HG03460 (cell line): ENCODE data around the gene TCEAL5.
"Not testable (repeated sequence)": the region's sequence is repeated elsewhere in the genome, so short reads cannot be mapped to it uniquely, and the experiment has no call there.

ENCODE experiments used
- ATAC-seq: cut with Tn5 transposase; IDR thresholded peaks from one replicate; pipeline ENCODE4 v1.9.1; 2021; ENCODE audit not compliant: unreplicated experiment

TCEAL5 gene, protein sequence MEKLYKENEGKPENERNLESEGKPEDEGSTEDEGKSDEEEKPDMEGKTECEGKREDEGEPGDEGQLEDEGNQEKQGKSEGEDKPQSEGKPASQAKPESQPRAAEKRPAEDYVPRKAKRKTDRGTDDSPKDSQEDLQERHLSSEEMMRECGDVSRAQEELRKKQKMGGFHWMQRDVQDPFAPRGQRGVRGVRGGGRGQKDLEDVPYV

DNA sequence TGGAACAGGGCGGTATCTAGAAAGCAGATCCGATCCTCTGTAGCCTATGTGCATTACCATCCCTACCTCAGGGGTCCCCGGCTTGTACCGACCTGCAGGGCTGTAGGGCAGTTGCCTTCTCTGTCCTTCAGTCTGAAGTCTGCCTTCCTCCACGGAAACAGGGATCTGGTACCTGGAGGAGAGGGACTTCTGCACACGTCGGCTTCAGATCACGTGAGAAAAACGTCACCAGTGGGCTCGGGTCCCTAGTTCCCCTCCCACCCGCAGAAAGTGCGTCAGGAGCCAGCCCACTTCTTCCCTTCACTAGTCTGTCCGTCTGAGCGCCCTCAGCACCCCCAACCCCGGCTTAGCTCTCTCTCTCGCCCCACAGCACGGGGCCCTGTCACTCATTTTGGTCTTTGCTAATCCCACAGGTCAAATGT lies at the start of gene TCEAL5:
Gene TCEAL5, minus strand, starts transcription at position 170 of the 422 bp plus-strand sequence. CDS start 2,187 bp downstream, outside the sequence.
- ATAC-seq: no peak

DNA sequence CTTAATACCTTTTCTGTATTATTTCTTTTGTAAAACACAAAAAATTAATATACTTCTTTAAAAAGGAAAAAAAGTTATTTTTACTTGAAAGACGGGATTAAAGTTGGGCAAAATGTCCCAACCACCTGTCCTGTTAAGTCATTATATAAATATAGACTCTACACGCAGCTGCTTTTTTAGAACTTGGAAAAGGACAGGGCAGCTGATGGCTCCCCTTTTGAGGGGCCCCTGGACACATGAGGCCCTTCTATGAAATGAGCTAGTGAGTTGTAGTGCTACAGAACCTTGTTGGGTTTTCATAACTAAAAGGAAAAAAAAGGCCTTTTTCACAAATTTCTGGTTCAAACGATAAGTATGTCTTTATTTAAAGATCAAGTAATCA lies 34.8 kb upstream of the TCEAL5 start:
- ATAC-seq: no peak

DNA sequence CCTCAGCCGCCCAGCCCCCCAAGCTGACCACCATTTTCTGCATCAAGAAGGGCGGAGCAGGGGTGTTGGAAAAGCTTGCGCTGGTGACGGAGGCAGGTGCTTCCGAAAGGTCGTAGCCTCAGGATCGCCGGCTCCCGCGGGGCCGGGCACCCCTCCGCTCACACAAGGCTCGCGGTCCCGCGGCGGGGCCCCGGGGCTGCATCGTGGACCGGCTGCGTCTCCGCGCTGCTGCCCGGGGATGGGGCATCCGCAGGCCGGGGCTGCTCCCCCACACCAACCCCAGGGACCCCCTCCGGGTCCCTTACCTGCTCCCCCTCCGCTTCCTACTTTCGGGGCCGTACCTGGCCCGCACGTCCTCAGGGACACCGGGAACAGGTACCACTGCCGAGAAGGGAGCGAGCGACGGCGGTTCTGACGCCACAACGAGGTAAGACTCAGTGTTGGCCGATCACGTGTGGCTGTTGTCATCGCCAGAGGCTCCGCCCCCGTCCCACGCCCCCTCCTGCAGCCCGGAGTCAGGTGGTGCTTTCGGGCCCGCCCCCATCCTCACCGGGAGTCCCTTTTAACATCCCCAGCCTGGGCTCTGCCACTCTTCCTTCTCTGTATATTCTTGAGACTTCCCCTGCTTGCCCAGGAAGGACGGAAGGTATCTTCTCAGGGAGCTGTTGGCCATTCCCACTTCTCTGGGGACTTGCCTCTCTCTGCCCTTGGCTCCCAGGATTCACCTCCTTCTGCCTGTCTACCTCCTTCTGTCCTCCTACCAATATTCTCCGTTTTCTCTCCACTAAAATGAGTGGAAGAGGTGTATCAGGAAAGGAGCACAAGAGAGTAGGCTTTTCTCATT lies 34.2 kb upstream of the TCEAL5 start, which contains the start of gene BEX2:
Gene BEX2, minus strand, starts transcription at position 436 of the 844 bp plus-strand sequence. CDS start 1,014 bp downstream, outside the sequence.
- ATAC-seq: peak; percentile 98

DNA sequence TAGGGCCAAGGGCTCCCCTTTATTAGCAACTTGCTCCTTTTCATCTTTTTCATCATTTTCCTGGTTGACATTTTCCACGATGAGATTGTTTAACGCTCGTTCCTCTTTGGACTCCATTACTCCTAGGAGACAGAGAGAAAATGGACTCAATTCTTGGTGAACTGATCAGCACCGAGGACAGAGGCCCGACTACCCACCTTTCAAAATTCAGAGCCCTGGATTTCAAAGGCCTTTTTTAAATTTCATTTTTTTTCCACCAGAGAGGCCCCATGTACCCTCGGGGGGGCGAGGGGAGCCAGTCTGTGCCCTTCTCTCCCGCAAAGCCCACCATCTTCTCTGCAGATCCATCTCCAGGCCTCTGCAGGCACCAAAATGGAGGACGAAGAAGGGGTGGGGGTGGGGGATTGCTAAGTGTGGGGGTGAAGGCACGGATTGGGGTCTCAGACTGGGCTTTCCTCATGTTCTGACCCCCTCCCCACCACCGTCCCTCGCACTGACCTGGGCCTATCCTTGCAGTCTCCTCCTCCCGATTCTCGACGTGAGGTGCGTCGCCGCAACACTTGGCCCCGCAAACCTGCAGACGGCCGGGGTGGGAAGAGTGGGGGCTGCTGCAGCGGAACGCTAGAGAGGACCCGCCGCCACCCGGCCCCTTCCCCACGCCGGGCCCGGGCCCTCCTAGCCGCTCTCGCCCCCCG lies 33.5 kb upstream of the TCEAL5 start:
- no peak for ATAC-seq

DNA sequence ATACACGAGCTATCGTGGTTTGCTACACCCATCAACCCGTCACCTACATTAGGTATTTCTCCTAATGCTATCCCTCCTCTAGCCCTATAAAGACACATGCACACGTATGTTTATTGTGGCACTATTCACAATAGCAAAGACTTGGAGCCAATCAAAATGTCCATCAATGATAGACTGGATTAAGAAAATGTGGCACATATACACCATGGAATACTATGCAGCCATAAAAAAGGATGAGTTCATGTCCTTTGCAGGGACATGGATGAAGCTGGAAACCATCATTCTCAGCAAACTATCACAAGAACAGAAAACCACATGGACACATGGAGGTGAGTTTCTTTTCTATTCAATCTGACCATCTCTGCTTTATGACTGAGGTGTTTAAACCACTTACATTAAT lies 29.1 kb upstream of the TCEAL5 start:
- ATAC-seq: not testable (repeated sequence)

DNA sequence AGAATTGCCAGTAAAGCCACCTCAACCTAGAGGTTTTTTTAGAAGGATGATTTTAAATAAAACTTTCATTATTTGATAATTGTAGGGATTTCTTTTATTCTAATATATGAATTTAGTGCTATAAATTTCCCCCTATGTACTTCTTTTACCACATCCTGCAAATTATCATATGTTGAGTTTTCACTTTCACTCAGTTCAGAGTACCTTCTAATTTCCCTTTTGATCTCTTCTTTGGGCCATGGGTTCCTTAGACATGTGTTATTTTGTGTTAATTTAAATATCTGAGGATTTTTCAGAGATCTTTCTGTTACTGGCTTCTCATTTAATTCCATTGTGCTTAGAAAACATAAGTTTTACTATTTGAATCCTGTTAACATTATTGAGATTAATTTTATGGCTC lies 28.2 kb upstream of the TCEAL5 start:
- ATAC-seq: no peak

DNA sequence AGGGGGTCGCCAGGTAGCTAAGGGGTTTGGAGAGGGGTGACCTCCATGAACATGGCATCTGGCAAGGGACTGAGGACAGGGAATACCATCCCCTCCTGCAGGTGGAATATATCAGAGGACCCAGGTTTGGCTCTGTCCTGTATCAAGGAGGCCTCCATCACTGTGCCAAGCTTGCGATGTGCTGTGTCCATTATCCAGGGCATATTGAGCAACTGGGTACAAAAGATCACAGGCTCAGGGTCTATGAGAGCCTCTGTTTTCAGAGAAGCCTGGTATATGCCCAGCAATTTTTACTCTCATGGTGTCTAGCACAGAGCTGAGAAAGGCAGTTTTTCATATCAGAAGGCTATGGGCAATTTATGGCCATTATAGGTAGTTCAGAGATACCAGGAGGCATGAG lies 16.6 kb upstream of the TCEAL5 start:
- no peak for ATAC-seq

DNA sequence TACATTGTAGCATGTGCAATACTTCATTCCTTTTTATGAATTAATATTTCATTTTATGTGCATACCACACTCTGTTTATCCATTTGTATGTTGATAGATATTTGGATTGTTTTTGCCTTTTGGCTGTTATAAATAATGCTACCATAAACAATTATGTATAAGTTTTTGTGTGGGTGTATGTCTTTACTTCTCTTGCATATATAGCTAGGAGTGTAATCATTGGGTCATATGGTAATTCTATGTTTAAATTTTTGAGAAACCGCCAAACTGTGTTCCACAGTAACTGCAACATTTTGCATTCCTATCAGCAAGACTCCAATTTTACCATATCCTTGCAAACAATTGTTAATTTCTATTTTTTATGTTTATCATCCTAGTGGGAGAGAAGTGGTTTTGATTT lies 3.1 kb upstream of the TCEAL5 start:
- no peak for ATAC-seq

DNA sequence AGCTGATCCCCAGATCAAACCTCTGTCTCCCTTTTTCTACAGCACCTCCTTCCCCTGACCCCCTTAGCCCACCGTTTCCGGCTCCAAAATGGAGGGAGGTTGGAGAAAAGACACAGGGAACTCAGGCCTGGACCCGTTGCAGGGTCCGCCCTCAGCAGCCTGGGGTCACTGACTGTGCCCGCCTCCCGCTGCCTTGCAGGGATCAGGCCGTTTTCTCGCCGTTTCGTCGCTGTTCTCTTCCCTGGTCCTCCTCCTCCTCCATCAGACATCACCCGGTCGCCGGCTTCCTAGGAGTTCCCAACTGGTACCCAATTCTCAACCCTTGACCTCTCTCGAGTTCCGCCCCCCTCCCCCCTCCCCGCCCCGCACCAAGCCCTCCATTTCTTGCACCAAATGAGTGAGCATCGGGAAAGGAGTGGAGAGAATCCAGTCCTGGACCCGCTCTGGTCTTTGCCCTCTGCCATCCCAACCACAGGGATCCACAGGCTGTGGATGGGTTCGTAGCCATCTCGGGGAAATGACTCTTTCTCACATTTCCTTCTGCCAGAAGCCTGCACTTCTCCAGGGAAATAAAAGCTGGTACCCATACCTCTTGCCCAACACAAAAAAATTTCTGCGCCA lies 493 bp downstream of the TCEAL5 start:
- ATAC-seq: no peak

DNA sequence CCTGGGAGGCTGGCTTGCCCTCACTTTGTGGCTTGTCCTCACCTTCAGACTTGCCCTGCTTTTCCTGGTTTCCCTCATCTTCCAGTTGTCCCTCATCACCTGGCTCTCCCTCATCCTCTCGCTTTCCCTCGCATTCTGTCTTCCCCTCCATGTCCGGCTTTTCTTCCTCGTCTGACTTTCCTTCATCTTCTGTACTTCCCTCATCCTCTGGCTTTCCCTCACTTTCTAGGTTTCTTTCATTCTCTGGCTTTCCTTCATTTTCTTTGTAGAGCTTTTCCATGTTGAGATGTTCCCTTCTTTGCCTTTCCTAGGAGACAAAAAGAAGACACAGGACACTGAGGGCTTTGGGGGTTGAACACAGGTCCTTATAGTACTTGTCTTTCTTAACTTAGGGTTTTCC lies 2.3 kb downstream of the TCEAL5 start:
- ATAC-seq: no peak

DNA sequence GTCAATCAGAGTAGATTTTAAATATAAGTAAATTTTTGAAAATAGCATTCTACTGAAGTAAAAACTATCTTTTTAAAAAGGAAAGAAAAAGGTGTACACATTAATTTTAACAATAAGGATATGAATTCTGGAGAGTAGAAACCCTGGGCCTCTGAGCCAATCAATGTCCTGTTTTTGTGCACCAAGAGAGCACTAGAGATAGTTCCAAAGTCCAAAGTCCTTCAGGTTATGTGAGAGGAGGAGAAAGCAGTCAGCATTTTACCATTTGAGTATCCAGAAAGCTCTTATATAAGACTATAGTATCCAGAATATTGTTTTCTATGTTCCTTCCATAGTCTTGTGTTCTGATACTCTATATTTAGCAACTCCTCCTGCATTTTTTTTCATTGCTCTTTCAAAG lies 18.3 kb downstream of the TCEAL5 start:
- no peak for ATAC-seq

DNA sequence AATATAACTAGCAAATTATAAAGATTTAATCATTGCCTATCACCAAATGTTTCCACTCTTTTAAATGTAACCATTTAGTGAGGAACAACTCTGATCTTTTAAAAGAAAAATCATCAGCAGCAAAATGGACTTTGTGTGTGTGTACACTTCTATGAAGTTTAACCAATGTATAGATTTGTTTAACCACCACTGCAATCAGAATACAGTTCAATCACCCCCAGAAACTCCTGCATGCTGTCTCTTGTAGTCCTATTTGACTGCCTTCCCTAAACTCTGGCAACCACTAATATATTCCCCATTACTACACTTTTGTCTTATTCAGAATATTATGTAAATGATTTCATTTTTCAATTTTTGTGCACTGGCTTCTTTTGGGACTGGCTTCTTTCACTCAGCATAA lies 19.9 kb downstream of the TCEAL5 start:
- ATAC-seq: no peak

DNA sequence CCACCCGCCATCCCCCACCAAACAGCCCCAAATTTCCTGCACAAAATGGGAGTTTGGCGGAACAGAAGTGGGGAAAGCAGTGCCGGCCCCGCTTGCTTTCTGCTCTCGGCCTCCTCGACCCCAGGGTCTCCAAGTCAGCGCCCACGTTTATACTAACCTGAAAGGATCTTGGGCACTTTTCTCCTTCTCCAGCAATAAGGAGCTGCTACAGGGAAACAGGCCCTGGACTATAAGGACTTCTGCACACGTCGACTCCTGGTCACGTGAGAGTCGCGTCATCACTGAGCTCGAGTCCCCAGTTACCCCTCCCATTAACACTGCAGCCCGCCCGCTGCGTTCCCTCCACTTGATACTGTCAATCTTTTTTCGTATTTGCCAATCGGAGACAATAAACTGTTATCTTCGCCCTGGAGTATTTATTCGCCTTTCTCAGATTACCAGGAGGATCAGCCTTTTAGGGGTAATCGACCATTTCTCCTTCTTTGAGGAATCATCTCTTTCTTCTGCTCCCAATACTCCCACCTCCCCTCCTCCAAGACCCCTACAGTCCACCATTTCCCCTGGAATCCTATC lies 21.5 kb downstream of the TCEAL5 start, which contains the start of gene TCEAL8:
Gene TCEAL8, minus strand, starts transcription at position 235 of the 573 bp plus-strand sequence. CDS start 1,176 bp downstream, outside the sequence.
- peak; percentile 97 for ATAC-seq

DNA sequence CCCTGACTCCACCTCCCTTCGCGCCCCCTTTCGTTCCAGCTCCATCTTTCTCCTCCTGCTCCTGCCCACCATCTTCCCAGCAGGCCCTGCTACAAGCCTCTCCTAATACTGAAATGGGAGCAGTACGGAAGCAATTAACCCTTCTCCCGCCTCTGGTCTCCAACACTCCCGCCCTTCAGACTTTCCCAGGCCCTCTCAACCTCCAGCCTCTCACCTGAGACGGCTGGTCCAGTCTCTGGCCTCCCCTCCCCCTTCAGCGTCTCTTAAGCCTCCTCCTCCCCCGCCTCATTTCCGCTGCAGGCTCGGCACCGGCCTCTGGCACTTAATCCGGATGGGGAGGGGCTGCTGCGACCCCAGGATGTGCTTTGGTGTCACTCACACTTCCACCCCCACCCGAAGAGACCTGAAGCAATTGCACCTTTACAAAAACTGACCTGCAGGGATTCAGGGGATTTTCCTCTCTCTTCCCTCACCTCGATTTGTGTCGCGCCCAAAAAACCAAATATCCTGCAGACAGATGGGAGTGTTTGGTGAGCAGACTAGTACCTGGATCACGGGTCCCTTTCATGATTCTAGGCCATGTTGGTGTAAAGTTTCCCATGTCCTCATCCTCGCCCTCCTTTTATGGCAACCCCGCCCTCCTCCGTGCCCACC lies 22.3 kb downstream of the TCEAL5 start:
- ATAC-seq: peak; percentile 71

DNA sequence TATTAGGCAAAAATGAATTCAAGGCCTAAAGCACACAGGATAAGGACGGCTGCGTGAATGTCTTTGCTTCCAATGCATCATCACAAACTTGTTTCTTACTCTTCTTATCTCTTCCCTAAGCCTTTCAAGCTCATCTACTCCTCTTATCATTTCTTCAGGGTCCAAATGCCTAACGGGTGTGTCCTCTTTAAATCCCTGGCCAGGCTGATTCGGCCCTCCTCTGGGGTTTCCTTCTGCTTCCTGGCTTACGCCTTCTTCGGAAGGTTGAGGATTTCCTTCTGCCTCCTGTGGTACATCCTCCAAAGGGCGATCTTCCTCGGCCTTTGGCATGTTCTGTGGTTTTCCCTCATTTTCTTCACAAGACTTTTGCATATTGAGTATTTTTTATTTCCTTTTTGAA lies 22.9 kb downstream of the TCEAL5 start:
- no peak for ATAC-seq

DNA sequence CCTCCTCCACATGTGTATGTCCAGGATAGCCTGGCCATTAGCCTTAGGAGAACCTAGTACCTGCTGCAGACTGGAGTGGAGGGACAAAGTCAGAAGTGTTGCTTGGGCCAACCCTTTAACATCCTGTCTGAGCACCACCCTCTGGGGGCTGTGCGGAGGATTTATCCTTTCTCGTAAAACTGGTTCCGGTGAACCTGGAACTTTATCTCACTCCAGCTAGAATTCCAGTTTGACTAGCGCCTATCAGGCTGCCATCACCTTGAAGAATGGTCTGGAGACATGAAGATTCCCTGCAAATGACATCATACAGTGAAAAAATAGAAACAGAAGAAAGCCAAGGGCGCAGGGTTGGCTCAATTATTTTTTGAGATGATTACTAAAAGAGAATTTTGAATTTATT lies 25.6 kb downstream of the TCEAL5 start:
- ATAC-seq: no peak

DNA sequence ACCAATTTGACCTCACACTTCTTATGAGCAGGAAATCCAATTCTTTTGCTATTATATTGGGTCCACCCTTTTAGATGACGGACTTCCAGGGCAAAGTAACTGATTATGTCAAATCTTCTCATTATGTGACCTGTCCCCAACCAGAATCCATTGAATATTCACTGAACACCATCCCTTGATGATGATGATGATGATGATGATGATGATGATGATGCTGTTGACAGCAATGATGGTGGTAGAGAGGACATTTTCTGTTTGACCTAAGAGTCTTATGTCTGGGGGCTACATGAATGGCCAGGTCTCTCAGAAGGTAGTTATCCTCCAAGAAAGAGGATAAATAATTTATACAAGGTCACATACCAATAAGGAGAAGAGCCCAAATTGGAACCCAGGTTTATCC lies 26.7 kb downstream of the TCEAL5 start:
- ATAC-seq: no peak

DNA sequence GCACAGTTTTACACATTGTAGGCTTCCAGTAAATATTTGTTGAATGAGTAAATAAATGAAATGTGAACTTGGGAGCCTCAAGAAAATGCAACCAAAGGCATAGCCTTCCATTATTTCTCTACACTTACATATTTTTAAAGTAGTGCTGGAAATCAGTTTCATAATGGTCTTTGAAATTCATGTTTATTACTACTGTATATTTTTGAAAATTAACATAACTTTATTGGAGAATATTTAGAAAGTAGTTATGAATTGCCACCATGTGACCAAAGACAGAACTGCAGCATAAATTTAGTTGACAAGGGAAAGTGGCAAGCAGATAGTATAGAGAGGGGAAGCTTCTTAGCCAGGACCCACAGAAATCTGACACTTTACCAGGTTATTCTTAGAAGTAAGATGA lies 28.0 kb downstream of the TCEAL5 start:
- ATAC-seq: no peak

DNA sequence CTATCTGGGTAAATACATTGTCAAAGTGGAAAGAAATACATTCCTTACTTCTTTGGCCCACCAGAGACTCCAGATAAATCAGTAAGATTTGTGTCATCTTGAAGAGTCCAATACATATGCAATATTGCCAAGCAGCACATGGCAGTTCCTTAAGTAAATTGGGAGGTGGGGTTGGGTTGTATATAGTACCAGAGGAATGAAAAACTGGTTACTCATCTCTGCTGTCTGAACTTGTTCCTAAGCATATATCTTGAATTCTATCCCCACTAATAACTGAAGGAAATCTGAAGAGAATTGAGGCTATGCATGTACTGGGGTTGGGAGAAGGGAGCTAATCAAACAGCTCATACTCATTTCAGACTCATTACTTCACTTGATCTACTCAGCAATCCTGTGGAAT lies 36.4 kb downstream of the TCEAL5 start:
- ATAC-seq: no peak

DNA sequence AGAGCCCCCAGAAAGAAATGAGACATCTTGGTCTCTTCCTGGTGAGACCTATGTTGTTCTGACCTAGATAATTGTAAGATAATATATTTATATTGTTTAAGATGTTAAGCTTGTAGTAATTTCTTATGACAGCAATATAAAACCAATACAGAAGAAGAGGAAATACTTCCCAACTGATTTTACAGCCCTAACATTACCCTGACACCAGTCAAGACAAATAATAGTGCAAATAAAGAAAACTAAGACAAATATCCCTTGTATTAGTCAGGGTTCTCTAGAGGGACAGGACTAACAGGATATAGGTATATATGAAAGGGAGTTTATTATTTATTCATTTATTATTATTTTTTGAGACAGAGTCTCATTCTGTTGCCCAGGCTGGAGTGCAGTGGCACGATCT lies 40.3 kb downstream of the TCEAL5 start:
- no peak for ATAC-seq
